OCI-LY3 (cell line): ENCODE measurements around the gene SELENOS.

ENCODE experiments used
- EZH2phosphoT487 ChIP-seq: fragments of 200-600 bp; shearing (Covaris generic); IDR thresholded peaks from 2 replicates; pipeline ENCODE4 v1.6.1; 2018; ENCODE audit warnings: antibody characterized with exemption, mixed run types, low read depth
- TF ChIP-seq, protein P1 (sequence below): fragments of 200-600, 300-600 bp; sonication (generic); IDR thresholded peaks from 2 replicates; pipeline ENCODE4 v1.5.1; 2014; ENCODE audit warnings: antibody characterized with exemption, low read length, low read depth

DNA sequence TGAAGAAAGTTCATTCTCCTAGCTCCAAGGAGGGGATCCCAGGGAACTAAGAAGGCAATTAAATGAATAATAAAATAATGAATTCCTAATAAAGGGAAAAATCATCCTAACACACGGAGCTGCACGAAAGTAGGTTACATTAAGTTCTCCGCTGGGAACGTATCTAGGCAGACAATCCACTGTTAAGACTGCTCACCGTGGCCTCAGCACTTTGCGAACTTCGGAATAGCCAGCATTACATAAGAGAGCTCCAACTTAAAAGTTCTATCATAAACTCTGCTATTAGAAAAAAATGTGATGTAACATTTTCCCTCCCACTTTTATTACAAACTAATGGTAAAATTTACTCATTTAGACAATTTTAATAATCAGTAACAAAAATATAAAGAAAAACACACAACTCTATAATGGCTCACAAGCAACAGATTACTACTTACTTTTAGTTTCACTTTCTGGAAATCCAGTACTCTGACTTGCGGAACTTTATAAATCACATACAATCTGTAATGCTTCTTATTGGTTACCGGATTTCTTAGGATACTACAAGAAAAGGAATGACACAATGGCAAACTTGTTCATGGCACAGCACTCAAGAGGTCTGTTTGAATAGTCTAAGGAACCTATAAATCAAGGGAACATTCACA is 9.3 kb upstream of the SELENOS start:
- TF ChIP-seq, protein P1, sequence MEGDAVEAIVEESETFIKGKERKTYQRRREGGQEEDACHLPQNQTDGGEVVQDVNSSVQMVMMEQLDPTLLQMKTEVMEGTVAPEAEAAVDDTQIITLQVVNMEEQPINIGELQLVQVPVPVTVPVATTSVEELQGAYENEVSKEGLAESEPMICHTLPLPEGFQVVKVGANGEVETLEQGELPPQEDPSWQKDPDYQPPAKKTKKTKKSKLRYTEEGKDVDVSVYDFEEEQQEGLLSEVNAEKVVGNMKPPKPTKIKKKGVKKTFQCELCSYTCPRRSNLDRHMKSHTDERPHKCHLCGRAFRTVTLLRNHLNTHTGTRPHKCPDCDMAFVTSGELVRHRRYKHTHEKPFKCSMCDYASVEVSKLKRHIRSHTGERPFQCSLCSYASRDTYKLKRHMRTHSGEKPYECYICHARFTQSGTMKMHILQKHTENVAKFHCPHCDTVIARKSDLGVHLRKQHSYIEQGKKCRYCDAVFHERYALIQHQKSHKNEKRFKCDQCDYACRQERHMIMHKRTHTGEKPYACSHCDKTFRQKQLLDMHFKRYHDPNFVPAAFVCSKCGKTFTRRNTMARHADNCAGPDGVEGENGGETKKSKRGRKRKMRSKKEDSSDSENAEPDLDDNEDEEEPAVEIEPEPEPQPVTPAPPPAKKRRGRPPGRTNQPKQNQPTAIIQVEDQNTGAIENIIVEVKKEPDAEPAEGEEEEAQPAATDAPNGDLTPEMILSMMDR, result no peak
- TF ChIP-seq EZH2phosphoT487, result no peak
